CD4-positive, alpha-beta T cell (primary cell): ENCODE data around the gene SLC51A. TPM values are rescaled to one million over a fixed set of nuclear protein-coding genes. Genes with fewer than 3 reads are reported as not detected.

Source experiments
- ATAC-seq: fragments of 200-7000 bp; cut with Tn5 transposase; one replicate; pipeline ENCODE4 v1.10.0; 2022; ENCODE audit warnings: mild to moderate bottlenecking; ENCODE audit not compliant: poor library complexity
- CTCF ChIA-PET: fragments of 350-600 bp; sonication (Branson Sonifier 250); formaldehyde crosslinking; loops from one replicate; lab custom pipeline; 2021; ENCODE audit warnings: antibody characterized with exemption, inconsistent platforms; lab: Charles Lee
- POLR2A ChIA-PET: fragments of 350-600 bp; sonication (Branson Sonifier 250); formaldehyde crosslinking; loops from one replicate; lab custom pipeline; 2021; ENCODE audit warnings: antibody characterized with exemption, inconsistent platforms; lab: Charles Lee
- DNase-seq, 14 experiments: peaks; one replicate each; pipeline ENCODE4 v3.0.0-alpha.2; 2013 to 2020; ENCODE audit warnings: mixed read lengths in 2 of 14
- H3K27ac ChIP-seq, 2 donors: one replicate each; pipeline versions ENCODE4 v1.5.1 to v1.7.0; 2013; ENCODE audit warnings: low read length in 2 of 2, low read depth in 1 of 2, mild to moderate bottlenecking in 1 of 2
- H3K27me3 ChIP-seq, 2 experiments: 1 replicate in 1 of 2; 2 replicates in 1 of 2; pipeline versions ENCODE4 v1.6.1 to v1.7.0; 2013; ENCODE audit warnings: low read length in 2 of 2, control low read depth in 1 of 2, mild to moderate bottlenecking in 1 of 2, moderate library complexity in 1 of 2; ENCODE audit not compliant: insufficient read depth in 2 of 2, control insufficient read depth in 1 of 2
- H3K36me3 ChIP-seq: one replicate; pipeline ENCODE4 v1.6.1; 2013; ENCODE audit warnings: low read length, control low read depth; ENCODE audit not compliant: insufficient read depth
- H3K4me1 ChIP-seq: one replicate; pipeline ENCODE4 v1.6.1; 2013; ENCODE audit warnings: low read length, control low read depth; ENCODE audit not compliant: insufficient read depth
- H3K4me3 ChIP-seq: one replicate; pipeline ENCODE4 v1.5.1; 2013; ENCODE audit warnings: mild to moderate bottlenecking, low read length, moderate library complexity
- H3K9me3 ChIP-seq, 2 experiments: 1 replicate in 1 of 2; 2 replicates in 1 of 2; pipeline versions ENCODE4 v1.6.1 to v1.7.0; 2013; ENCODE audit warnings: low read length in 2 of 2, mild to moderate bottlenecking in 2 of 2, control low read depth in 1 of 2, moderate library complexity in 1 of 2; ENCODE audit not compliant: control insufficient read depth in 1 of 2, insufficient read depth in 1 of 2
- H3K27ac Mint-ChIP-seq: one replicate; pipeline ENCODE4 v1.8.0; 2020; ENCODE audit warnings: mixed read lengths
- H3K27me3 Mint-ChIP-seq: one replicate; pipeline ENCODE4 v1.8.0; 2021; ENCODE audit warnings: mixed read lengths
- H3K36me3 Mint-ChIP-seq: one replicate; pipeline ENCODE4 v1.8.0; 2021; ENCODE audit warnings: low read depth, mixed read lengths
- H3K4me1 Mint-ChIP-seq: one replicate; pipeline ENCODE4 v1.8.0; 2021; ENCODE audit warnings: low read depth, mixed read lengths
- H3K4me3 Mint-ChIP-seq: one replicate; pipeline ENCODE4 v1.8.0; 2020; ENCODE audit warnings: mild to moderate bottlenecking, mixed read lengths
- H3K9me3 Mint-ChIP-seq: one replicate; pipeline ENCODE4 v1.8.0; 2020; ENCODE audit warnings: mixed read lengths
- intact Hi-C, 2 experiments: fragments of 100-400 bp; cut with DNase I in 1 of 2; cut with micrococcal nuclease in 1 of 2; formaldehyde crosslinking; loops; one replicate each; pipeline versions ENCODE4 v1.15.1 to v1.9.0; 2023 to 2025; cut with DNase I, micrococcal nuclease
- total RNA-seq, 174 experiments: library from RNA in 2 of 174; stranded (reverse) in 2 of 174; gene quantifications; one replicate each; pipeline ENCODE4 v1.2.3 and lab custom pipeline; 2021 to 2026
- TF ChIP-seq, protein P1 (sequence below): fragments of 200-600 bp; IDR thresholded peaks from one replicate; pipeline ENCODE4 v1.8.0; 2022; ENCODE audit warnings: antibody characterized with exemption, mild to moderate bottlenecking

Gene SLC51A
- total RNA-seq, 2 experiments from 2014 or later, result not detected

DNA sequence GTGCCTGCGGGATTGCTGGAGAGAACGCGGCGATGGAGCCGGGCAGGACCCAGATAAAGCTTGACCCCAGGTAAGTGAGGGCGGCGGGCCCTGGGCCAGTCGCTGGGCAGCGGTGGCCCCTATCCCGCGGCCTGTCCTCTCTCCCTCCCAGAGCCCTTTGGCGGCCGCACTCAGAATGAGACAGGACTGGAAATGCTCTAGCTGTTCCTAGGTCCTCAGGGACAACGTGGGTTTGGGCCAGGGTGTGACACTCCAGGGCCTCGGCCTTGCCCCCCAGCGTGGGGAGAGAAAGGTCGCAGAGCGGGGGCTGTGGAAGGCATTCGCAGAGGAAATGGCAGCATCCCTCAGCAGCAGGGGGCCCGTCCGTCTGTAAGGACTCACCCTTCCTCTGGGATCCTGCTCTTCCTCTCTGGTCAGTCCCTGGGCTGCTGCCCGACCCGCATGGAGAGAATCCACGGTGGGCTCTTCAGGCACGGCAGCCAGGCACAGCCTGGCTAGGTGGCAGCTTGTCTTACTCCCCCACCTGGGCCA, 412 bp downstream of the SLC51A start:
- POLR2A ChIA-PET, result no interaction called here
- H3K27ac Mint-ChIP-seq, result no peak overlapping the region
- TF ChIP-seq, protein P1, sequence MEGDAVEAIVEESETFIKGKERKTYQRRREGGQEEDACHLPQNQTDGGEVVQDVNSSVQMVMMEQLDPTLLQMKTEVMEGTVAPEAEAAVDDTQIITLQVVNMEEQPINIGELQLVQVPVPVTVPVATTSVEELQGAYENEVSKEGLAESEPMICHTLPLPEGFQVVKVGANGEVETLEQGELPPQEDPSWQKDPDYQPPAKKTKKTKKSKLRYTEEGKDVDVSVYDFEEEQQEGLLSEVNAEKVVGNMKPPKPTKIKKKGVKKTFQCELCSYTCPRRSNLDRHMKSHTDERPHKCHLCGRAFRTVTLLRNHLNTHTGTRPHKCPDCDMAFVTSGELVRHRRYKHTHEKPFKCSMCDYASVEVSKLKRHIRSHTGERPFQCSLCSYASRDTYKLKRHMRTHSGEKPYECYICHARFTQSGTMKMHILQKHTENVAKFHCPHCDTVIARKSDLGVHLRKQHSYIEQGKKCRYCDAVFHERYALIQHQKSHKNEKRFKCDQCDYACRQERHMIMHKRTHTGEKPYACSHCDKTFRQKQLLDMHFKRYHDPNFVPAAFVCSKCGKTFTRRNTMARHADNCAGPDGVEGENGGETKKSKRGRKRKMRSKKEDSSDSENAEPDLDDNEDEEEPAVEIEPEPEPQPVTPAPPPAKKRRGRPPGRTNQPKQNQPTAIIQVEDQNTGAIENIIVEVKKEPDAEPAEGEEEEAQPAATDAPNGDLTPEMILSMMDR, result no peak
- H3K9me3 ChIP-seq, result no peaks in the 10 kb centered on the region
- no peaks in the 10 kb centered on the region for H3K36me3 ChIP-seq
- H3K4me3 Mint-ChIP-seq, result no peak overlapping the region
- H3K4me1 ChIP-seq, result peaks cover 16% of the 10 kb centered on the region
- DNase-seq (no peak), ATAC-seq (no peak)
- no peak overlapping the region for H3K27ac ChIP-seq
- H3K27me3 ChIP-seq, result no peaks in the 10 kb centered on the region
- H3K27me3 Mint-ChIP-seq, result no peaks in the 10 kb centered on the region
- no peak overlapping the region for H3K4me3 ChIP-seq
- peaks cover 10% of the 10 kb centered on the region for H3K4me1 Mint-ChIP-seq
- intact Hi-C loops, result no loop called here
- no peaks in the 10 kb centered on the region for H3K36me3 Mint-ChIP-seq
- CTCF ChIA-PET, result no interaction called here
- no peaks in the 10 kb centered on the region for H3K9me3 Mint-ChIP-seq

DNA sequence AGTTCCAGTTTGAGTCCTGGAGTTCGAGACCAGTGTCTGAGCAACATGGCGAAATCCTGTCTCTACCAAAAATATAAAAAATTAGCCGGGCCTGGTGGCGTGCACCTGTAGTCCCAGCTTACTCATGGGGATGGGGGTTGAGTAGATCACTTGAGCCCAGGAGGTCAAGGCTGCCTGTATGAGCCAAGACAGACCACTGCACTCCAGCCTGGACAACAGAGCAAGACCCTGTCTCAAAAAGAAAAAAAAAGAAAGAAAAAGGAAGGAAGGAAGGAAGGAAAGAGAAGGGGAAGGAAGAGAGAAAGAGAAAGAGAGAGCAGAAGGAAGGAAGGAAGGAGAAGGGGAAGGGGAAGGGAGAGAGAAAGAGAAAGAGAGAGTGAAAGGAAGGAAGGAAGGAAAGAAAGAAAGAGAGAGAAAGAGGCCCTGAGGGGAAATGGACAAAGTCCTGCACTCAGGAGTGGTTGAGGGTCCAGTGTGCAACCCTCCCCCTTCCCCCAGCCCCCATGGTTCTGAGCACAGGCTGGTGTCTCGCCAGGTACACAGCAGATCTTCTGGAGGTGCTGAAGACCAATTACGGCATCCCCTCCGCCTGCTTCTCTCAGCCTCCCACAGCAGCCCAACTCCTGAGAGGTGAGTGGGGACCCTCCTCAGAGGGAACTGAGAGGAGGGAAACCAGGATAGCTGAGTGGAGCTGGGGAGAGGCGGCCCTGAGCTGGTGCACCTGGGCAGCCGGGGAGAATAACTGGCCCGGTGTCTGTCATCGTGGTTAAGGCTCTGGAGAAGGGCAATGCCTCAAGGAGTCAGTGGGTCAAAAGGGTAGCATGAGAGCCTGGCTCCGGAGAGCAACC, 1.2 kb downstream of the SLC51A start:
- DNase-seq (no peak), ATAC-seq (no peak)
- H3K4me3 ChIP-seq, result no peak overlapping the region
- no peaks in the 10 kb centered on the region for H3K27me3 ChIP-seq
- H3K27ac ChIP-seq, result no peak overlapping the region
- TF ChIP-seq, protein P1, result no peak
- Mint-ChIP-seq H3K4me1 (peaks cover 10% of the 10 kb centered on the region), H3K27ac (no peak overlapping the region), H3K9me3 (no peaks in the 10 kb centered on the region), H3K36me3 (no peaks in the 10 kb centered on the region), H3K27me3 (no peaks in the 10 kb centered on the region), H3K4me3 (no peak overlapping the region)
- intact Hi-C loops, result no loop called here
- no peaks in the 10 kb centered on the region for H3K9me3 ChIP-seq
- H3K36me3 ChIP-seq, result no peaks in the 10 kb centered on the region
- peaks cover 16% of the 10 kb centered on the region for H3K4me1 ChIP-seq
- CTCF ChIA-PET, result no interaction called here
- POLR2A ChIA-PET, result interaction anchor here (2.8 kb wide), 1 partner anchor 37 kb away, joined by 12 read pairs; no protein-coding TSS in a partner anchor

DNA sequence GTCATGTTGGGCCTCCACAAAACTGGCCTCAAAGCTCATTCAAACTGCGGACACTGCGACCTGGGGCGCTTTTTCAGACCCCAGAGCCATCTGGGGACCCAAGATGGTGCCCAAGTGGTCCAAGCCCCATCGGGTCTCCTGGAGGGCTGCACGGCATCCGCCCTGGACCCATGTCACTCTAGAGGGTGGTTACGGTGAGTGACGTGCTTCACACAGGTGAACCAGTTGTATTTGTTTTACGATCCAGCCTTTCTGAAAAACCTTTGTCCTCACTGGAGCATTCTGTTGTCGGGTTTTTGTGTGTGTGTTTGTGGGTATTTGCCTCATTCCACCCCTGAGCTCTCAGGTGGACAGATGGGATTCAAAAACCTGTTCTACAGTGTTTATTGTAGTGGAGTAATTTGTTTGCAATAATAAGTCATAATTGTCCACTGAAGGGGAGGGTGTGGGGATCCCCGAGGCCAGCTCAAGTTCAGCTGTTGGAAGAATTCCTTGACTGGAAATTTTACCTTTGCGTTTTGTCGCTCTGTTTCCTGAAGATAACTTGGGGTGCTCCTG, 1.9 kb downstream of the SLC51A start:
- no peaks in the 10 kb centered on the region for H3K36me3 ChIP-seq
- H3K27ac ChIP-seq, result no peak overlapping the region
- peaks cover 16% of the 10 kb centered on the region for H3K4me1 ChIP-seq
- intact Hi-C loops, result no loop called here
- Mint-ChIP-seq H3K4me3 (no peak overlapping the region), H3K4me1 (peaks cover 10% of the 10 kb centered on the region), H3K36me3 (no peaks in the 10 kb centered on the region), H3K9me3 (no peaks in the 10 kb centered on the region), H3K27me3 (no peaks in the 10 kb centered on the region), H3K27ac (no peak overlapping the region)
- no peak for ATAC-seq
- TF ChIP-seq, protein P1, result no peak
- no peak overlapping the region for H3K4me3 ChIP-seq
- no peaks in the 10 kb centered on the region for H3K9me3 ChIP-seq
- CTCF ChIA-PET, result interaction anchor here (0.7 to 1.1 kb wide), 2 partner anchors 39 to 421 kb away, joined by 3 read pairs; no protein-coding TSS in a partner anchor
- H3K27me3 ChIP-seq, result no peaks in the 10 kb centered on the region
- POLR2A ChIA-PET, result interaction anchor here (1.4 to 2.8 kb wide), 3 partner anchors 11 to 38 kb away, joined by 3 to 12 read pairs (median 6); no protein-coding TSS in a partner anchor
- no peak for DNase-seq
